Cerebellar nuclear complex (tissue), 1 donor: ENCODE data around the gene ARID3B.

Experiments
- DNase-seq, 2 experiments: peaks; one replicate each; lab custom pipeline; 2025; lab: John Stamatoyannopoulos, UW

The ARID3B gene

GRCh38 chr15:74642734-74643664 is 102.0 kb downstream of the ARID3B start:
- DNase-seq, result no peak

GRCh38 chr15:74643665-74644204 is 102.7 kb downstream of the ARID3B start:
- DNase-seq, result no peak

GRCh38 chr15:74646480-74646879 is 105.5 kb downstream of the ARID3B start:
- DNase-seq, result no peak
